Type B pancreatic cell (in vitro differentiated cells): ENCODE measurements around the gene KCNA1. TPM values are rescaled to one million over a fixed set of nuclear protein-coding genes. Genes with fewer than 3 reads are reported as not detected.

Source experiments
- DNase-seq: peaks from one replicate; pipeline ENCODE4 v3.0.0; 2021; ENCODE audit warnings: mixed read lengths; ENCODE audit not compliant: unreplicated experiment; ENCODE audit errors: extremely low spot score
- H3K27ac Mint-ChIP-seq: 2 replicates; pipeline ENCODE4 v1.8.0; 2021; ENCODE audit warnings: mild to moderate bottlenecking, mixed read lengths
- H3K27me3 Mint-ChIP-seq: 2 replicates; pipeline ENCODE4 v1.8.0; 2021; ENCODE audit warnings: mixed read lengths
- H3K36me3 Mint-ChIP-seq: 2 replicates; pipeline ENCODE4 v1.8.0; 2021; ENCODE audit warnings: mixed read lengths
- H3K4me1 Mint-ChIP-seq: one replicate; pipeline ENCODE4 v1.8.0; 2021; ENCODE audit warnings: mixed read lengths; ENCODE audit not compliant: unreplicated experiment
- H3K4me3 Mint-ChIP-seq: 2 replicates; pipeline ENCODE4 v1.8.0; 2021; ENCODE audit warnings: mild to moderate bottlenecking, mixed read lengths
- H3K9me3 Mint-ChIP-seq: 2 replicates; pipeline ENCODE4 v1.8.0; 2021; ENCODE audit warnings: mixed read lengths
- total RNA-seq: library from RNA; stranded (reverse); gene quantifications from 2 replicates; pipeline ENCODE4 v1.2.1, GENCODE V29; 2021; ENCODE audit warnings: low replicate concordance
- TF ChIP-seq, protein P1 (sequence below): fragments of 200-600 bp; sonication (generic); conservative IDR thresholded peaks from 2 replicates; pipeline ENCODE4 v1.5.0; 2021; ENCODE audit warnings: antibody characterized with exemption, mild to moderate bottlenecking

KCNA1 gene
- total RNA-seq, 1 donor from 2014 or later = 1.8 TPM

DNA sequence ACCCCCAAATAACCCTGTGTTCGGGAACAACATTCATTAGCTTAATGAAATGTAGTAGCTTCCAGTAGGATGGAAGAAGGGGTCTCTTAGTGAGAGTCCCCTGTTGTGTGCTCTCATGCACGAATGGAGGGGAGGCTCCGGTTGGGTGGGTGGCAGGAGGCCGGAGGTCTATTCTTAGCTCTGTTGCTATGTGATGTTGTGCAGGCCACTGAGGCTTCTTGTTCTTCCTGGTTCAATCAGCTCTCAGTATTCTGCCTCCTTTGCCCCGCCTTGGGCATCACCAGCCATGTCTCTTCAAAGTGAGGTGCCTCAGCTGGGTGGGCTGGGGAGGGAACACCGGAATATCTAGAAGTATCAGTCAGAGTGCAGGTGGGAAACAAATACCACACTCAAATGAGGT is 50.8 kb downstream of the KCNA1 start:
- Mint-ChIP-seq H3K9me3 (no peaks in the 10 kb centered on the region), H3K27ac (no peak overlapping the region), H3K27me3 (peaks cover 83% of the 10 kb centered on the region), H3K4me1 (peaks cover 4% of the 10 kb centered on the region), H3K4me3 (no peak overlapping the region), H3K36me3 (no peaks in the 10 kb centered on the region)
- TF ChIP-seq, protein P1, sequence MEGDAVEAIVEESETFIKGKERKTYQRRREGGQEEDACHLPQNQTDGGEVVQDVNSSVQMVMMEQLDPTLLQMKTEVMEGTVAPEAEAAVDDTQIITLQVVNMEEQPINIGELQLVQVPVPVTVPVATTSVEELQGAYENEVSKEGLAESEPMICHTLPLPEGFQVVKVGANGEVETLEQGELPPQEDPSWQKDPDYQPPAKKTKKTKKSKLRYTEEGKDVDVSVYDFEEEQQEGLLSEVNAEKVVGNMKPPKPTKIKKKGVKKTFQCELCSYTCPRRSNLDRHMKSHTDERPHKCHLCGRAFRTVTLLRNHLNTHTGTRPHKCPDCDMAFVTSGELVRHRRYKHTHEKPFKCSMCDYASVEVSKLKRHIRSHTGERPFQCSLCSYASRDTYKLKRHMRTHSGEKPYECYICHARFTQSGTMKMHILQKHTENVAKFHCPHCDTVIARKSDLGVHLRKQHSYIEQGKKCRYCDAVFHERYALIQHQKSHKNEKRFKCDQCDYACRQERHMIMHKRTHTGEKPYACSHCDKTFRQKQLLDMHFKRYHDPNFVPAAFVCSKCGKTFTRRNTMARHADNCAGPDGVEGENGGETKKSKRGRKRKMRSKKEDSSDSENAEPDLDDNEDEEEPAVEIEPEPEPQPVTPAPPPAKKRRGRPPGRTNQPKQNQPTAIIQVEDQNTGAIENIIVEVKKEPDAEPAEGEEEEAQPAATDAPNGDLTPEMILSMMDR = no peak
- no peak for DNase-seq

DNA sequence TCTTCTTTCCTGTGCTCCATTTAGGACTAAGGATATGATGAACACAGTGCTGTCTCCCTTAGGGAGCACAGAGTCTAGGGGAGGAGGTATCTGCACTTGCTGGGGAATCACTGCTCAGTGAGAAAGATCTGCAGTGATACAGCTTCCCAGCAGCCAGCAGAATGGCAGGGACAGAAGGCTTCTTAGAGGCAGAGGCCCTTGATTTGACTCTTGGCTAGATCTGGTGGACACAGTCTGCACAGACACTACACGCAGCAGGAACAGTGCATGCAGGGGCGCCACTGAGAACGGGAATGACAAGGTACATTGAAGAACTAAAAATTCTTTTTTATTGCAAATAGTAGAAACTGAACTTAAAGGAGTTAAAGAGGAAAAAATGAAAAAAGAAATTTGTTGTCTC is 51.6 kb downstream of the KCNA1 start:
- H3K27me3 Mint-ChIP-seq = peaks cover 83% of the 10 kb centered on the region
- H3K9me3 Mint-ChIP-seq = no peaks in the 10 kb centered on the region
- TF ChIP-seq, protein P1 = no peak

DNA sequence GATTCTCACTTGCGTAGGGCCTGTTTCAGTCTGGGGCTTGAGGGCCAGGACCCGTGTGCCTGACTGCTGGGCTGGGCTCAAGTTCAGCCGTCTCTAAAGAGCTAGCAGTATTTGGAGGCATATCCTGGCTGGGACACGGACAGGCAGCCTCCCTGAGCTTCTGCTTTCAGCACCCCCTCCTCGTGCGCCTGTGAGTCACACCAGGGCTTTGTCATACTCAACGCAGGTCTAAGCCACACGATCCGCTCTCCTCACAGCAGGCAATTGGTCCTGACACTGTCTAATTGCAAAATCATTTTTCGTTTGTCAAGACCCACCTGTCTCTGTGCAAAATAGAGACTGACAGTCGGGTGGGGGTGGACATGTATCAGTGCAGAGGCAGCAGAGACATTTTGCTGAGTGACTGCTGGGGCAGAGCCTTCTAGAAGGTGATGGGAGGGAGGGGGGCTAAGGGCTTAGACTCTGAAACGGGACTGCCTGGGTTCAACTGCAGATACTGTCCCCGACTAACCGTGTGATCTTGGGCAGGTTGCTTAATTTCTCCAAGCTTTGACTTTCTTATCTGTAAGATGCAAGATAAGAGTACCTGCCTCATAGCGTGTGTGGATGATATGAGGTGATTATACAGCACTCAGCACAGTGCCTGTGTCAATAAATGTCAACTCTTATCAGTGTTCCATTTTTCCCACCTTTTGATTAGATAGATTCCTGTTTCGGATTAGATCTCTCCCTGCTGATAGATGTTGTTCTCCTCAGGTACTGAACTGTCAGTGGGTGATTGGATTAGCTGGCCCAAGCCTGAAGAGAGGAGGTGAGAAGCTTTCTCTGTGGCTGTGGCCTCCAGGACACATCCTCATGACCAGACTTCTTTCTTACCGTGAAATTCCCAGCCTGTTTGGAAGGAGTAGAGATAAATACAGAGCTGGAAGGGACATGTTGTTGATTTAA is 53.1 kb downstream of the KCNA1 start:
- no peaks in the 10 kb centered on the region for H3K4me1 Mint-ChIP-seq
- H3K27me3 Mint-ChIP-seq = peaks cover 87% of the 10 kb centered on the region
- H3K27ac Mint-ChIP-seq = no peak overlapping the region
- H3K9me3 Mint-ChIP-seq = no peaks in the 10 kb centered on the region
- TF ChIP-seq, protein P1 = no peak
- H3K4me3 Mint-ChIP-seq = no peak overlapping the region
- no peak for DNase-seq
- no peaks in the 10 kb centered on the region for H3K36me3 Mint-ChIP-seq

More for the DNA sequence above, 51.6 kb downstream of the KCNA1 start:
- H3K27ac Mint-ChIP-seq = no peak overlapping the region
- H3K4me3 Mint-ChIP-seq = no peak overlapping the region
- no peaks in the 10 kb centered on the region for H3K36me3 Mint-ChIP-seq
- no peaks in the 10 kb centered on the region for H3K4me1 Mint-ChIP-seq
- no peak for DNase-seq

Other genes starting within 250 kb of the KCNA1 start
- 5.2 and 7.1 TPM in 2 replicates for gene GALNT8, start 189.5 kb upstream of the KCNA1 start, total RNA-seq
- 0.82 and 0.98 TPM in 2 replicates for gene KCNA5, start 134.0 kb downstream of the KCNA1 start, total RNA-seq